ENCODE measurements around the gene ZBTB32. TPM values are rescaled to one million over a fixed set of nuclear protein-coding genes. Genes with fewer than 3 reads are reported as not detected.

ZBTB32 gene
- total and polyA plus RNA-seq, 11 donors: 0.24 TPM; not detected in 10

DNA sequence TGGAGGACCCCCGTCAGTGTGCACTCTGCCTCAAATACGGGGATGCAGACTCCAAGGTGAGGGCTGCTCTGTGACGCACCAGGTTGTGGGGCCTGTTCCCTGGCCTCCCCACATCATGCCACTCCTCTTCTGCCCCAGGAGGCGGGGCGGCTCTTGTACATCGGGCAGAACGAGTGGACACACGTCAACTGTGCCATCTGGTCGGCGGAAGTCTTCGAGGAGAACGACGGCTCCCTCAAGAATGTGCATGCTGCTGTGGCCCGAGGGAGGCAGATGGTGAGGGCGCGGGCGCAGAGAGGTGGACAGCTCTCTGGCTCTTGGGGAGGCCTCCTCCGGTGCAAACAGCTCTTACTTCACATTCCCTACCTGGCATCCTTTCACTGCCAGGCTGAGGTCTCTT, 24.7 kb downstream of the ZBTB32 start:
- peaks cover 10 to 100% (median 96%) of the 10 kb centered on the region in 9 donors for H3K36me3 ChIP-seq
- 90 to 94% (median 90%) methylated on average over 16 to 18 of the region's 18 CpGs for WGBS, 4 donors
- H3K4me3 ChIP-seq: no peak overlapping the region
- intact Hi-C loops (cut with DNase I): no loop called here
- H3K27me3 ChIP-seq: no peaks in the 10 kb centered on the region
- no peaks in the 10 kb centered on the region for H3K4me1 ChIP-seq
- no peak overlapping the region for H3K27ac ChIP-seq
- no peaks in the 10 kb centered on the region for H3K9me3 ChIP-seq
- DNase-seq: no peak
- TF ChIP-seq, protein P1, sequence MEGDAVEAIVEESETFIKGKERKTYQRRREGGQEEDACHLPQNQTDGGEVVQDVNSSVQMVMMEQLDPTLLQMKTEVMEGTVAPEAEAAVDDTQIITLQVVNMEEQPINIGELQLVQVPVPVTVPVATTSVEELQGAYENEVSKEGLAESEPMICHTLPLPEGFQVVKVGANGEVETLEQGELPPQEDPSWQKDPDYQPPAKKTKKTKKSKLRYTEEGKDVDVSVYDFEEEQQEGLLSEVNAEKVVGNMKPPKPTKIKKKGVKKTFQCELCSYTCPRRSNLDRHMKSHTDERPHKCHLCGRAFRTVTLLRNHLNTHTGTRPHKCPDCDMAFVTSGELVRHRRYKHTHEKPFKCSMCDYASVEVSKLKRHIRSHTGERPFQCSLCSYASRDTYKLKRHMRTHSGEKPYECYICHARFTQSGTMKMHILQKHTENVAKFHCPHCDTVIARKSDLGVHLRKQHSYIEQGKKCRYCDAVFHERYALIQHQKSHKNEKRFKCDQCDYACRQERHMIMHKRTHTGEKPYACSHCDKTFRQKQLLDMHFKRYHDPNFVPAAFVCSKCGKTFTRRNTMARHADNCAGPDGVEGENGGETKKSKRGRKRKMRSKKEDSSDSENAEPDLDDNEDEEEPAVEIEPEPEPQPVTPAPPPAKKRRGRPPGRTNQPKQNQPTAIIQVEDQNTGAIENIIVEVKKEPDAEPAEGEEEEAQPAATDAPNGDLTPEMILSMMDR (IDR thresholded peaks at IDR 0.05): no peak
- no peak for TF ChIP-seq POLR2A (IDR thresholded peaks at IDR 0.05)
- no peak for ATAC-seq

DNA sequence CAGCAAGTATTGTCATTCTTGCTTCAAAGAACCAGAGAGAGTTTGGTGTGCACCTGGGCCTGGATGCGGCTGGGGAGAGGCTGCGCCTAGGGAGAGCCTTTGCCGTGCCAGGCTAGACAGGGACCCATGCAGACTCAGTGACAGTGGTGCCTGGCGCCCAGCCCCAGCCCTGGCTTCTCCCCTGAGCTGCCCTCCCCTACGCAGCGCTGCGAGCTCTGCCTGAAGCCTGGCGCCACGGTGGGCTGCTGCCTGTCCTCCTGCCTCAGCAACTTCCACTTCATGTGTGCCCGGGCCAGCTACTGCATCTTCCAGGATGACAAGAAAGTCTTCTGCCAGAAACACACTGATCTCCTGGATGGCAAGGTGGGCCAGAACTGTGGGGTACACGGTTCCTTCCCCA, 25.4 kb downstream of the ZBTB32 start:
- ATAC-seq (no peak), DNase-seq (no peak)
- no peak for TF ChIP-seq POLR2A (IDR thresholded peaks at IDR 0.05)
- TF ChIP-seq, protein P1 (IDR thresholded peaks at IDR 0.05): no peak
- Histone ChIP-seq H3K36me3 (peaks cover 8 to 100% (median 95%) of the 10 kb centered on the region in 9 donors), H3K4me1 (no peaks in the 10 kb centered on the region), H3K4me3 (no peak overlapping the region), H3K9me3 (no peaks in the 10 kb centered on the region), H3K27me3 (no peaks in the 10 kb centered on the region), H3K27ac (no peak overlapping the region)
- WGBS, 4 donors: 86 to 94% (median 91%) methylated on average over 10 to 11 of the region's 11 CpGs
- intact Hi-C loops (cut with DNase I): no loop called here

DNA sequence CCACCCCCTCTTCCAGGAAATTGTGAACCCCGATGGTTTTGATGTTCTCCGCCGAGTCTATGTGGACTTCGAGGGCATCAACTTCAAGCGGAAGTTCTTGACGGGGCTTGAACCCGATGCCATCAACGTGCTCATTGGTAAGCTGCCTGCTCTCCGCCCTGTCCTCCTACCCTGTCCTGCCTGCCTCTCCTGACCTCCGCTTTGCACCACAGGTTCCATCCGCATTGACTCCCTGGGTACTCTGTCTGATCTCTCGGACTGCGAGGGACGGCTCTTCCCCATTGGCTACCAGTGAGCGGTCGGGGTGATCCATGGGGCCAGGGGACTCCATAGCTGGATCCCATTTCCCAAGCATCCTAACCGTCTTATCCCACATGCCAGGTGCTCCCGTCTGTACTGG, 26.0 kb downstream of the ZBTB32 start:
- no peak for ATAC-seq
- intact Hi-C loops (cut with DNase I): no loop called here
- no peak overlapping the region for H3K4me3 ChIP-seq
- H3K4me1 ChIP-seq: no peaks in the 10 kb centered on the region
- no peaks in the 10 kb centered on the region for H3K9me3 ChIP-seq
- TF ChIP-seq, protein P1 (IDR thresholded peaks at IDR 0.05): no peak
- no peak for TF ChIP-seq POLR2A (IDR thresholded peaks at IDR 0.05)
- WGBS, 4 donors: 91 to 97% (median 93%) methylated on average over 18 of the region's 18 CpGs
- H3K36me3 ChIP-seq: peaks cover 5 to 100% (median 95%) of the 10 kb centered on the region in 9 donors
- H3K27me3 ChIP-seq: no peaks in the 10 kb centered on the region
- H3K27ac ChIP-seq: no peak overlapping the region
- no peak for DNase-seq

- DNase-seq (no peak), ATAC-seq (no peak)
- intact Hi-C loops (cut with DNase I): no loop called here
- no peak overlapping the region for H3K4me3 ChIP-seq
- H3K4me1 ChIP-seq: no peaks in the 10 kb centered on the region
- peaks cover 5 to 97% (median 93%) of the 10 kb centered on the region in 9 donors for H3K36me3 ChIP-seq
- WGBS, 4 donors: 87 to 89% (median 88%) methylated on average over 9 of the region's 9 CpGs
- no peak for TF ChIP-seq POLR2A (IDR thresholded peaks at IDR 0.05)
- no peak overlapping the region for H3K27ac ChIP-seq
- H3K9me3 ChIP-seq: no peaks in the 10 kb centered on the region
- no peaks in the 10 kb centered on the region for H3K27me3 ChIP-seq
These were observed 27.0 kb downstream of the ZBTB32 start for GRCh38 chr19:35731353-35731752.

GRCh38 chr19:35731779-35732405, 27.5 kb downstream of the ZBTB32 start:
- H3K4me3 ChIP-seq: no peak overlapping the region
- ATAC-seq (no peak), DNase-seq (no peak)
- peaks cover 5 to 97% (median 93%) of the 10 kb centered on the region in 9 donors for H3K36me3 ChIP-seq
- no peaks in the 10 kb centered on the region for H3K9me3 ChIP-seq
- intact Hi-C loops (cut with DNase I): no loop called here
- H3K27me3 ChIP-seq: no peaks in the 10 kb centered on the region
- H3K4me1 ChIP-seq: no peaks in the 10 kb centered on the region
- 81 to 88% (median 85%) methylated on average over 20 to 21 of the region's 21 CpGs for WGBS, 4 donors
- no peak overlapping the region for H3K27ac ChIP-seq
- no peak for TF ChIP-seq POLR2A (IDR thresholded peaks at IDR 0.05)
- TF ChIP-seq, protein P1 (IDR thresholded peaks at IDR 0.05): no peak

All from heart left ventricle (tissue), 16 donors.